ENCODE results near the gene EPB41L4B.

EPB41L4B gene

GRCh38 chr9:109319626-109320241 lies 1.1 kb downstream of the EPB41L4B start:
- DNase-seq = no peak

- no peak for DNase-seq
Observed at GRCh38 chr9:109319017-109319625, 1.7 kb downstream of the EPB41L4B start.

GRCh38 chr9:109317979-109318741 lies 2.7 kb downstream of the EPB41L4B start:
- no peak for DNase-seq

- DNase-seq = no peak
Observed at GRCh38 chr9:109317311-109317978, 3.4 kb downstream of the EPB41L4B start.

GRCh38 chr9:109316207-109316640 lies 4.6 kb downstream of the EPB41L4B start:
- DNase-seq = peak; percentile 68

- no peak for DNase-seq
Observed at GRCh38 chr9:109315480-109316206, 5.2 kb downstream of the EPB41L4B start.

- DNase-seq = no peak
Observed at GRCh38 chr9:109314011-109314531, 6.8 kb downstream of the EPB41L4B start.

GRCh38 chr9:109313351-109313750 lies 7.5 kb downstream of the EPB41L4B start:
- DNase-seq = no peak

- no peak for DNase-seq
Observed at GRCh38 chr9:109312783-109313182, 8.1 kb downstream of the EPB41L4B start.

- DNase-seq = no peak
Observed at GRCh38 chr9:109311731-109312130, 9.1 kb downstream of the EPB41L4B start.

- DNase-seq = no peak
Observed at GRCh38 chr9:109311286-109311685, 9.6 kb downstream of the EPB41L4B start.

GRCh38 chr9:109310486-109310901 lies 10.4 kb downstream of the EPB41L4B start:
- no peak for DNase-seq

GRCh38 chr9:109309282-109309681 lies 11.6 kb downstream of the EPB41L4B start:
- DNase-seq = no peak

- no peak for DNase-seq
Observed at GRCh38 chr9:109307380-109308240, 13.2 kb downstream of the EPB41L4B start.

- no peak for DNase-seq
Observed at GRCh38 chr9:109305801-109306200, 15.1 kb downstream of the EPB41L4B start.

- no peak for DNase-seq
Observed at GRCh38 chr9:109304347-109304746, 16.5 kb downstream of the EPB41L4B start.

GRCh38 chr9:109303900-109304299 lies 17.0 kb downstream of the EPB41L4B start:
- DNase-seq = no peak

GRCh38 chr9:109302606-109303005 lies 18.3 kb downstream of the EPB41L4B start:
- no peak for DNase-seq

GRCh38 chr9:109301012-109301411 lies 19.8 kb downstream of the EPB41L4B start:
- no peak for DNase-seq

GRCh38 chr9:109299891-109300290 lies 21.0 kb downstream of the EPB41L4B start:
- DNase-seq = no peak

- no peak for DNase-seq
Observed at GRCh38 chr9:109297899-109298298, 23.0 kb downstream of the EPB41L4B start.

Data from NCI-H446 treated with DMSO at 0.1 percent for 48 hours (cell line).